T-helper 22 cell (primary cell): ENCODE measurements around the gene FRMD7.

Source experiments
- DNase-seq: peaks from one replicate; pipeline ENCODE4 v3.0.0-alpha.2; 2020; ENCODE audit warnings: low read depth

The FRMD7 gene

GRCh38 chrX:132031867-132032266, 96.0 kb downstream of the FRMD7 start:
- no peak for DNase-seq

- DNase-seq = no peak
Measured at GRCh38 chrX:132030264-132030663, 97.6 kb downstream of the FRMD7 start.
